WI38 (cell line): Measurements from ENCODE around the gene HMCN2.

Experiments used
- H3K4me3 ChIP-seq: 2 replicates; pipeline ENCODE4 v1.5.1; 2011; ENCODE audit warnings: low read depth, mild to moderate bottlenecking, control low read depth, low read length
- TF ChIP-seq, protein P1 (sequence below): IDR thresholded peaks from 2 replicates; pipeline ENCODE4 v1.5.1; 2012; ENCODE audit warnings: low read depth, mild to moderate bottlenecking, control low read depth, low read length

Gene HMCN2

DNA sequence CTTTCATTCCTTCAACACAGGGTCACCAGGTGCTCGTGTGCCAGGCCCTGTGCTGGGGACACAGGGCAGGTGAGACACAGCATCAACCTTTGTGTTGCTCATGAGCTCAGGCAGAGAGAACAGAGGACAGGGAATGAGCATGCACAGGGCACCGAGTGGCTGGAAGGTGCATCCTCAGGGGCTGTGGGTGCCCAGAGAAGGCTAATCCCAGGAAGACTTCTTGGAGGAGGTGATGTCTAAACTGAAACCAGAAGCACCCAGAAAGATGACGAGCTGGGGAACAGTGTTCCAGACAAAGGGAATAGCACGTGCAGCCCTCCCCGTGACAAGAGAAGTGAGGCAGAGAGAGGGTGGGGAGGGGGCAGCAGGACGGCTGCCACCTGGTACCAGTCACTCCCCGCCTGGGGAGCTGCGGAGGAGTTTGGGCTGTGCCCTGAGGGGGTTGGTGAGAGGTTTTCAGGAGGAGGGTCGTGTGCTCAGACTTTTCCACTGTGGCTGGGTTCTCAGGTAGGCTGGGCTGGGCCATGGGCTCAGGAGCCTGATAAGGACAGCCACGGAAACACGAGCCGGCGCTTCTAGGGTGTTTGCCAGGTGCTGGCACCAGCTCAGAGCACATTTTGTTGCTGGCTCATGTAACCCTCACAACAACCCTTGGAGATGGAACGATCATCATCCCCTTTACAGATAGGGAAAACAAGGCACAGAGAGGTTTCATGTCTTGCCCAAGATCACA is 46.0 kb downstream of the HMCN2 start:
- TF ChIP-seq, protein P1, sequence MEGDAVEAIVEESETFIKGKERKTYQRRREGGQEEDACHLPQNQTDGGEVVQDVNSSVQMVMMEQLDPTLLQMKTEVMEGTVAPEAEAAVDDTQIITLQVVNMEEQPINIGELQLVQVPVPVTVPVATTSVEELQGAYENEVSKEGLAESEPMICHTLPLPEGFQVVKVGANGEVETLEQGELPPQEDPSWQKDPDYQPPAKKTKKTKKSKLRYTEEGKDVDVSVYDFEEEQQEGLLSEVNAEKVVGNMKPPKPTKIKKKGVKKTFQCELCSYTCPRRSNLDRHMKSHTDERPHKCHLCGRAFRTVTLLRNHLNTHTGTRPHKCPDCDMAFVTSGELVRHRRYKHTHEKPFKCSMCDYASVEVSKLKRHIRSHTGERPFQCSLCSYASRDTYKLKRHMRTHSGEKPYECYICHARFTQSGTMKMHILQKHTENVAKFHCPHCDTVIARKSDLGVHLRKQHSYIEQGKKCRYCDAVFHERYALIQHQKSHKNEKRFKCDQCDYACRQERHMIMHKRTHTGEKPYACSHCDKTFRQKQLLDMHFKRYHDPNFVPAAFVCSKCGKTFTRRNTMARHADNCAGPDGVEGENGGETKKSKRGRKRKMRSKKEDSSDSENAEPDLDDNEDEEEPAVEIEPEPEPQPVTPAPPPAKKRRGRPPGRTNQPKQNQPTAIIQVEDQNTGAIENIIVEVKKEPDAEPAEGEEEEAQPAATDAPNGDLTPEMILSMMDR, result no peak
- no peak overlapping the region for H3K4me3 ChIP-seq

DNA sequence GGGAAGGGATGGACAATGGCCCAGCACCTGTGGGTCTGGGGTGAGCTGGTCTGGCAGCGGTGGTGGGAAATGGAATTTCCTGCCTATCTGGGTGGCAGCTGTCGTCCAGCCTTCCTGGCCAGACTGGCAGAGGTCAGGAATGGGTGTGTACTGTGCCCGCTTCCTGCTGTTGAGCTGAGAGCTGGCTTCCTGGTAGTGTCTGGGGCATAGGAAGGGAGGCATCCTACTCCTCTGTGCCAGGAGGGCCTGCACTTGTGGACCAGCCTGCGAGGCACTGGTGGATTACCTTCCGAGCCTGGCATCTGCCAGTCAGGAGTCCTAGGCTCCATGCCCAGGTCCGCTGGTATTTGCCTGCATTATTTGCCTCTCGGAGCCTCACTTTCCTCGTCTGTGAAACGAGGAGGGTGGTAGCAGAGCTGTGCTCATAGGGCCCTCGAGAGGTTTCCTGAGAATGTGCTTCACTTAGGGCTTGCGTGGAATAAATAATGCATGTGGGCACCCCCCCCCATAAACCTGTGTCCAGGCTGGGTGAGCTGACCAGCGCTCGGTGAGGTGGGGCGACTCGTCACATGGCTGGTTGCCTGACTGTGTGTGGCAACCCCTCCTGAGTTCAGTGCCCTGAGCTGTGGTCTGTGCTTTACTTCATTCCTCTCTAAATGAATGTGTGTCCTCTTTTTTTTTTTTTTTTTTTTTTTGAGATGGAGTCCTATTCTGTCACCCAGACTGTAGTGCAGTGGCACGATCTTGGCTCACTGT is 47.7 kb downstream of the HMCN2 start:
- no peak overlapping the region for H3K4me3 ChIP-seq
- TF ChIP-seq, protein P1, result no peak

DNA sequence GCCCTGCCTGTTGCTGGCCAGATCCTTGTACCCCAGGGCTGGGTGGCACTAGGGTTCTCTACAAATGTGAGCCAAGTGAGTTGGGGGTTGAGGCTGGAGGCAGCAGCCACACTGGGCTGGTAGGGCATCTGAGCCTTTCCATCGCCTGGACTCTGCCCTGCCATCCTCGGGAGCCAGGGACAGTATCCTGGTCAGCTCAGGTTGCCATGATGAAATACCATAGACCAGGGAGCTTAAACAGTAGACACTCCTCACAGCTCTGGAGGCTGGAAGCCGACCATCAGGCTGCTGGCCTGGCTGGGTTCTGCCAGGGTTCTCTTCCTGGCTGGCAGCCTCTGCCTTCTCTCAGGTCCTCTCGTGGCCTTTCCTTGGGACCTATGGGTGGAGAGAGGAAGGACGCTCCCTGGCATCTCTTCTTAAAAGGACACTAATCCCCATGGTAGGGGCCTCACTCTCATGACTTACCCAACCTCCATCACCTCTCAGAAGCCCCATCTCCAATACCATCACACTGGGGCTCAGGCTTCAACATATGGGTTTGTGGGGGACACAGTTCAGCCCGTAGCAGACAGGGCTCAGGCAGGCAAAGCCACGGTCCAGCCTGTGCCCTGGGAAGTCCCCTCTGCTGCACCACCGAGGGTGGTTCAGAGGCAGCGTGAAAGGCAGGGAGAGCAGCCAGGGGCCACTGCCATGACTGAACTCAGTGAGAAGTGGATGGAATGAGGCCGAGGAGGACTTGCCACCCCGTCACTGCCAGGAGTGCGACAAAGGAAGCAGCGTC is 50.1 kb downstream of the HMCN2 start:
- TF ChIP-seq, protein P1, result no peak

DNA sequence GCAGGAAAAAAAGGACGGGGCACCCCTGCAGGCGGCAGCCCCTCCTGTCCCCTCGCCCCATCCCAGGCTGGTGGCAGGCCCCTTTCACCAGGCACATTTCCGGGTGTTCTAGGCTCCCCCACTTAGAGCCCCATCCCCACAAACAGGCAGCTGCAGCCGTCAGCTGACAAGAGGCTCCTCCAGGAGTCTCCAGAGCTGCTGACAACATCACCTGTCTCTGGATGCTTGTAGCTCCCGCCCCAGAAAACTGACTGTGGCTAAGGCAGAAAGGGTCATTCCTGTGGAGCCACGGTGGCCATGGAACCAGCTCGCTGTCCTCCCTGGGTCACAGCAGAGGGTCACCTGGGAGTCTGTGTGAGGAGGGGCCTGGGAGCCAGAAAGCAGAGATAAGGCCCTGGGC is 50.9 kb downstream of the HMCN2 start:
- no peak overlapping the region for H3K4me3 ChIP-seq
- TF ChIP-seq, protein P1, result no peak

More for the DNA sequence above, 50.1 kb downstream of the HMCN2 start:
- no peak overlapping the region for H3K4me3 ChIP-seq

DNA sequence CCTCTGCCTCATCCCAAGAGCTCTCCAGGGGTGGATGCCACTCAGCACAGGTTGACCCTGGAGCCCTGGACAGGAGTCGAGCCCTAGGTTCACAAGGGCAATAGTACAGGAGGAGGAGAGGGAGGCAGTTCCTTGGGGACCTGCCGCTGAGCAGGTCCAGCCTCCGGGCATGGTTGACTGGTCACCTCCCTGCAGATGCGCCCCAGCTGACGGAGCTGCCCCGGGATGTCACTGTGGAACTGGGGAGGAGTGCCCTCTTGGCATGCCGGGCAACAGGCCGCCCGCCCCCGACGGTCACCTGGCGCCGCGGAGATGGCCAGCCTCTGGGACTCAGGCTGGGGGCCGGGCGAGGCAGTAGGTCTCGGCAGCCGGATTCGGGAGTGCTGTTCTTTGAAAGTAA is 53.7 kb downstream of the HMCN2 start:
- H3K4me3 ChIP-seq, result no peak overlapping the region
- TF ChIP-seq, protein P1, result no peak

DNA sequence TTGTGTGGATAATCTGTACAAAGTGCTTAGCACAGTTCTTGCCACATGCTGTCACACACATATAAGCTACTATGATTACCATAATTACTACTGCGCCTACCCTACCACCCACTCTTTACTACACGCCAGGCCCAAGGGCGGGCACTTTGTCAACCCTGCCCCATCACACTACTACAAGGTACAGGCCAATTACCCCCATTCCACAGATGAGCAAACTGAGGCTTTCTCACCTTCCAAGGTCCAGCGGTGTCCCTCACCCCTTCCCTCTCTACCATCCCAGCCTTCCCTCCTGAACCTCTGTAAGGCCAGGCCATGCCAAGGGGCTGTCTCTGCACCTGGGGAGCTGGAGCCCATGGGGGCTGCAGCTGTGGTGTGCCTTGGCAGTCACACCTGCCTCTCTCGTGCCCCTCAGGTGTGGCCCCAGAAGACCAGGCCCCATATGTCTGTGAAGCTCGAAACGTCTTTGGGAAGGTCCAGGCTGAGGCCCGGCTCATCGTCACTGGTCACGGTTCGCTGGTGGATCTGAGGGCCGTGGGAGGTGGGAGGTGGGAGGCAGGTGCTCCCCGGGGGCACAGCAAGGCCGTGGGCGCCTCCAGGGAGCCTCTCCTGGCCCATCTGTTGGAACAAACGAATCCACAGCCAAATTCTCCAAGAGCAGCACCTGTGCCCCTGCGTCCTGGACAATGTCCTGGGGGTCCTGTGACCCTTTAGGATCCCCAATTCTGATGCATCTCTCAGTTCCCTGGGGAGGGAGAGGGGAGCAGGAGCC is 54.6 kb downstream of the HMCN2 start:
- H3K4me3 ChIP-seq, result no peak overlapping the region
- TF ChIP-seq, protein P1, result no peak
